Cardiac muscle cell (in vitro differentiated cells and primary cell): ENCODE data around the gene RTTN. TPM values are rescaled to one million over a fixed set of nuclear protein-coding genes. Genes with fewer than 3 reads are reported as not detected.

Source experiments
- DNase-seq, 2 donors: peaks; one replicate each; pipeline versions ENCODE4 v3.0.0 to v3.0.0-alpha.2; 2010 to 2017; ENCODE audit warnings: low read depth in 1 of 2, low spot score in 1 of 2
- H3K27ac ChIP-seq: fragments of 200-600 bp; sonication (generic); 2 replicates; pipeline ENCODE4 v1.5.1; 2016
- H3K27me3 ChIP-seq: fragments of 200-600 bp; sonication (generic); 2 replicates; pipeline ENCODE4 v1.6.0; 2016; ENCODE audit warnings: control low read depth
- H3K36me3 ChIP-seq: fragments of 200-600 bp; sonication (generic); 2 replicates; pipeline ENCODE4 v1.5.1; 2016; ENCODE audit warnings: control low read depth
- H3K4me1 ChIP-seq: fragments of 200-600 bp; sonication (generic); 2 replicates; pipeline ENCODE4 v1.8.1; 2017; ENCODE audit warnings: low read depth, mild to moderate bottlenecking, mixed run types
- H3K4me3 ChIP-seq: fragments of 200-600 bp; sonication (generic); 2 replicates; pipeline ENCODE4 v1.5.1; 2016; ENCODE audit warnings: mild to moderate bottlenecking
- H3K9me3 ChIP-seq: fragments of 200-600 bp; sonication (generic); 2 replicates; pipeline ENCODE4 v1.5.1; 2017; ENCODE audit warnings: low read depth, mild to moderate bottlenecking, control low read depth
- CTCF ChIP-seq: IDR thresholded peaks from 2 replicates; pipeline ENCODE4 v1.5.1; 2012; ENCODE audit warnings: low read depth, mild to moderate bottlenecking, low read length
- polyA plus RNA-seq: library from polyadenylated mRNA; unstranded; fragments of >200 nt; fragmentation: Nextera tagmentation; extraction: Ambion mirVana; gene quantifications from 2 replicates; pipeline ENCODE4 v1.2.1, GENCODE V29; 2016
- total RNA-seq: library from RNA; depleted of rRNA; stranded (reverse); fragments of >200 nt; gene quantifications from 2 replicates; pipeline ENCODE4 v1.2.3, GENCODE V29; 2016

Gene RTTN
- total and polyA plus RNA-seq, 2 experiments from 2014 or later: 4.7 to 21.7 TPM

GRCh38 chr18:70220628-70221027 lies 15.1 kb upstream of the RTTN start:
- Histone ChIP-seq H3K9me3 (no peaks in the 10 kb centered on the region), H3K36me3 (no peaks in the 10 kb centered on the region), H3K4me3 (no peak overlapping the region), H3K27me3 (no peaks in the 10 kb centered on the region), H3K4me1 (no peaks in the 10 kb centered on the region), H3K27ac (no peak overlapping the region)
- no peak for TF ChIP-seq CTCF
- DNase-seq: no peak

GRCh38 chr18:70219688-70220087 lies 14.2 kb upstream of the RTTN start:
- no peak for TF ChIP-seq CTCF
- no peak overlapping the region for H3K4me3 ChIP-seq
- H3K9me3 ChIP-seq: no peaks in the 10 kb centered on the region
- H3K27ac ChIP-seq: no peak overlapping the region
- H3K36me3 ChIP-seq: no peaks in the 10 kb centered on the region
- H3K4me1 ChIP-seq: no peaks in the 10 kb centered on the region
- H3K27me3 ChIP-seq: no peaks in the 10 kb centered on the region
- no peak for DNase-seq

- H3K4me3 ChIP-seq: no peak overlapping the region
- no peaks in the 10 kb centered on the region for H3K27me3 ChIP-seq
- no peaks in the 10 kb centered on the region for H3K36me3 ChIP-seq
- no peak for DNase-seq
- H3K9me3 ChIP-seq: no peaks in the 10 kb centered on the region
- H3K27ac ChIP-seq: no peak overlapping the region
- no peak for TF ChIP-seq CTCF
- no peaks in the 10 kb centered on the region for H3K4me1 ChIP-seq
These were observed 11.3 kb upstream of the RTTN start for GRCh38 chr18:70216788-70217187.

- no peaks in the 10 kb centered on the region for H3K9me3 ChIP-seq
- DNase-seq: no peak
- no peak for TF ChIP-seq CTCF
- peaks cover 6% of the 10 kb centered on the region for H3K4me1 ChIP-seq
- H3K36me3 ChIP-seq: no peaks in the 10 kb centered on the region
- H3K27ac ChIP-seq: no peak overlapping the region
- H3K27me3 ChIP-seq: peaks cover 14% of the 10 kb centered on the region
- H3K4me3 ChIP-seq: no peak overlapping the region
These were observed 1.7 kb upstream of the RTTN start for GRCh38 chr18:70207181-70207580.

- no peak for DNase-seq
- Histone ChIP-seq H3K27me3 (no peaks in the 10 kb centered on the region), H3K9me3 (no peaks in the 10 kb centered on the region), H3K4me1 (peaks cover 11% of the 10 kb centered on the region), H3K4me3 (no peak overlapping the region), H3K27ac (no peak overlapping the region), H3K36me3 (peaks cover 14% of the 10 kb centered on the region)
- no peak for TF ChIP-seq CTCF
These were observed 5.2 kb downstream of the RTTN start for GRCh38 chr18:70200286-70200685.

GRCh38 chr18:70197844-70198243 lies 7.6 kb downstream of the RTTN start:
- Histone ChIP-seq H3K27ac (no peak overlapping the region), H3K4me3 (no peak overlapping the region), H3K36me3 (peaks cover 14% of the 10 kb centered on the region), H3K4me1 (peaks cover 11% of the 10 kb centered on the region), H3K9me3 (no peaks in the 10 kb centered on the region), H3K27me3 (no peaks in the 10 kb centered on the region)
- no peak for TF ChIP-seq CTCF
- DNase-seq: no peak
